Measurements from ENCODE around the gene TMEM9. TPM values are rescaled to one million over a fixed set of nuclear protein-coding genes. Genes with fewer than 3 reads are reported as not detected.

Gene TMEM9
- polyA plus RNA-seq, 4 donors = 153 to 159 (median 156) TPM

- no peak for DNase-seq (ENCODE audit: low read depth in 4 of 4, low spot score in 2 of 4)
Observed at GRCh38 chr1:201131398-201131797, 22.9 kb downstream of the TMEM9 start.

DNA sequence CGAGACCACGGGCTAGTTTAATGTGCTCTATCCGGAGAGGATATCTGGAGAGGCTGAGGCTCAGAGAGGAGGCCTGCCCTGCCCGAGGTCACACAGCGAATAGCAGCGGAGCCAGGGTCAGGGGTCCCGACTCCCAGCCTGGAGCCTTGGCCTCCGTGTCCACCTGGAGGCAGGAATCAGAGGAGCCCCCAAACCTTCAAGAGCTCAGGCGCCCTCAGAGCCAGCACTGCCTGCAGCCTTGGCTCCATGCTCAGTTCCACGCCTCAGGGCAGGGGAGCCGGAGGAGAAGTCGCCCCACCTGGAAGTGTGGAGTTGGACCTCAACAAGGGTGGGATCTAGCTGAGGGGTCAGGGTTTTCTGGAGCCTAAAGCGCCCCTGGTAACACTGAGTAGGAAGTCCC, 25.3 kb downstream of the TMEM9 start:
- DNase-seq (ENCODE audit: low read depth in 4 of 4, low spot score in 2 of 4) = no peak

DNA sequence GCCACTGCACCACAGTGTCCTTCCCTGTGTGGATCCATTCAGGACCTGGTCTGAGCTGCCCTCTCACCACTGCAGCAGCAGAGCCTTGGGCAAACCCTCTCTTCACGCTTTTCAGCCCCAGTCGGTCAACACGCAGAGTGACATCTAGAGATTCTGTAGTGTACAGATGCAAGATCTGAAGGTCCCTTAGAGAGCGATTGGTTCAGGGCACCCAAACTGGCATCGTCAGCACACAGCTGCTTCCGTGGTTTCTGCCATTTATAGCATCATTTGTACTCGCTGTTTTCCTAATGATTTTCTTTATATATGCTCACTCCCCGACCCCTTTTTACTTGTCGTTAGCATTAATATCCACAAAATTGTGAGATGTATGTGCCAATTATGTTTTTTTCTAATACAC, 25.8 kb downstream of the TMEM9 start:
- no peak for DNase-seq (ENCODE audit: low read depth in 4 of 4, low spot score in 2 of 4)

DNA sequence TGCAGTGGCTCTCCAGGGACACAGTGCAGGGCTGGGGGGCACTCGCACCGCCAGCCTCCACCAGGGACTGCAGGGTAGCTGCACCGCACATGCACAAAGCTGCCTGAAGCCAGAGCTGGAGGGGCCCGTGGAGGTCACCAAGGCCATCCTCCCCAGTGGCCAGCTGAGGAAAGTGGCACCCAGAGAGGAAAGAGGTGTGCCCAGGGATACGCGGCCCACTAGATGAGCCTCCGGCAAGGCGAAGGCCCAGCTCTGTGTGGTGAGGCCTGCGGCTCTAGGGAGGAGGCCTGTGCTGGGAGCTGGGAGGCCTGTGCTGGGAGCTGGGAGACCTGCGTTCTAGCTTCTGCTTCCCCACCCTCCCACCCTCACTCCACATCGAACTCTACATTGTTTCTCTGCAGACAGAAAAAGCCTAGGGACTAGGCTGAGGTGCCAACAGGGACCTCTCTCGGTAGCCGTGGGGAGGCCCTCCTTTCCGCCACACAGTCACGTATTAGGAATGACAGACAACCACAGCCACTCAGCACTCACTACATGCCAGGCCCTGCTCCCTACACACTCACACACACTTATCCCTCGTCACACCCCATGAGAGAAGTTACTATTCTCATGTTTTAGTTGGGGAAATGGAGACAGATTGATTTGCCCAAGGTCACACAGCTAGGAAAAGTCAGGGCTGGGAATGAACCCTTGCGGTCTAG, 26.4 kb downstream of the TMEM9 start:
- no peak for DNase-seq (ENCODE audit: low read depth in 4 of 4, low spot score in 2 of 4)

DNA sequence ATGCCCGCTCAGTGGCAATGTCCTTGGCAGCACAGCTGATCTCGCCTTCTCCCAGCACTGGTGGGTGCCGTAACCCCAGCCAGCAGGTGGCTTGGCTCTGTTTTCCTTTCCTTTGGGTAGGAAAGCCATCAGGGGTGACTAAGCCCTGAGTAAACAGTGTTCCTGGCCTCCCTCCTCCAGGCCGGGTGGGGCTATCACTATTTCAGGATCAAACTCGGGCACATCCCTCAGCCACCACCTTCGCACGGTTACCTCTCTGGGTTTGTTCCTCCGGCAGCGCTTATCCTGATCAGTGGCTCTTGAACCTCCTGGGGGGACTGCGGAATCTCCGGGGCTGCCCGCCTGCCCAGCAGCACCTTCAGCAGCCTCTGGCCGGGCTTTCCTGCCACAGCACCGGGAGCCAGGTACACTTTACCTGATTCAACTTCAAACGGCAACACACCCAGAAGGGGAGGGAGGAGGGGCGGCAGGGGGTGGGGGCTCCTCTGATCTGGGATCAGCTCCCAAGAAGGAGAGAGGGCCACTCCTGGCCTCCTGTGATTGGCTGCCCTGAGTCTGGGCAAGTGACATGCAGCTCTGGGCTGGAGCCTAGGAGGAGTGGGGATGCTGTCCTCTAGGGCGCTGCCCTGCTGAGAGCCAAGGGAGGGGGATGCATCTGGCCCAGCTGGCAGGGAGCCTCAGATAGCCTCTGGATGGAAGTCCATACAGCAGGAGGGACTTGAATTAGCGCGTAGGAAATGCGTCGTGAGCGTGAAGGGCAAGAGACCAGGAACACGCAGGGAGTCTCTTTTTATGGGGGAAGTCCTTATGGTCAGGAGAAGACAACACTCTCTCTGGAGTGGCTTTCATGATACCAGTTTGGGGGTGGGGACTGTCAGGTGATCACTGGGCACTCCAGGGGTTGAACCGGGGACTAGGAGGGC, 27.2 kb downstream of the TMEM9 start, which contains the start of gene ASCL5:
ASCL5 (minus strand) TSS at position 353 of the 923 bp plus-strand sequence. CDS start 11,812 bp downstream, outside the sequence.
- DNase-seq (ENCODE audit: low read depth in 4 of 4, low spot score in 2 of 4) = no peak

DNA sequence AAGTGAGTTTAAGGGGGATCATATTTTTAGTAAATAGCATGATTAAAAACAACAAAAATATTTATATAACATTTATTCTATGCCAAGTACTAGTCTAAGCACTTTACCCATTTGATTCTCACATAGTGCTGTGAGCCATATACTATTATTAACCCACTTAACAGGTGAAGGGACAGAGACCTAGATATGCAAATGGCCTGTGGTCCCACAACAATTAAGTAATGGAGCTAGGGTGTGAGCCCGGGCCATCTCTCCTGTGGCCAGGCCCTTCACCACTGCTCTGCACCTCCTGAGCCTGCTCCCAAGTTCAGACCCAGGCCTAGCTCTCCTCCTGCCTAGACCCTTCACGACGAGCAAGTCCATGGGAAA, 27.8 kb downstream of the TMEM9 start:
- DNase-seq (ENCODE audit: low read depth in 4 of 4, low spot score in 2 of 4) = no peak

DNA sequence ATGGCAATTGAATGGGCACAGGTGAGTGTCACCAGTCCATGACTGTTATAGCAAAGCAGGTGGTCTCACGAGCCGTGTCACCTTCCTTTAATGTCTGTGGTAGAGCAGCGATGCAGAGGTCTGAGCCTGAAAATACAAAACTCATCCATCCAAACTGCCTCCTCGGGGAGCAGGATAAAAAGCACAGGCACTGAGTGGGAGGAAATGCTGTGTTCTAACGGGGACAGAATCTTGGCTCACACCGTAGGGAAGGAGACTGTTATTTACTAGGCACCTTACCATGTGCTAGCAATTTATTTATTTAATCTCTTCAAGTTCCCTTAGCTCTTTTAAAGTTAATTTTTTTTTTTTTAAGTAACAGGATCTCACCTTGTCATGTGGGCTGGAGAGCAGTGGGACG, 28.5 kb downstream of the TMEM9 start:
- no peak for DNase-seq (ENCODE audit: low read depth in 4 of 4, low spot score in 2 of 4)

DNA sequence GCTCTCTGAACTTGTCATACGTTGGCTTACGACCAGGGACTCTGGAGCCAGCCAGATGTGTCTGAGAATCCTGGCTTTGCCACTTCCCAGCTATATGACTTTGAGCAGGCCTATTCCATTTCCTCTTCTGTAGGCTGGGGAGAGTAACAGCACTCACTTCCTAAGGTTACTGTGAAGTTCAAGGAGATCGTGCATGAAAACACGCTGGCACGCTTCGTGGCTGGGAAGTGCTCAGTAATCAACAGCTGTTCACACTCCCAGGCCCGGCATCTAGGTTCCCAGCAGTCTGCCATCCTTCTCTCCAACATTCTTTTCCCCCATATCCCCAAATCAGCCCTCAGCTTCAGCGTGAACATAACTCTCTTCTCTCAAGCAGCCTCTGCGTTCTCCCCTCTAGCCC, 29.3 kb downstream of the TMEM9 start:
- DNase-seq (ENCODE audit: low read depth in 4 of 4, low spot score in 2 of 4) = no peak

DNA sequence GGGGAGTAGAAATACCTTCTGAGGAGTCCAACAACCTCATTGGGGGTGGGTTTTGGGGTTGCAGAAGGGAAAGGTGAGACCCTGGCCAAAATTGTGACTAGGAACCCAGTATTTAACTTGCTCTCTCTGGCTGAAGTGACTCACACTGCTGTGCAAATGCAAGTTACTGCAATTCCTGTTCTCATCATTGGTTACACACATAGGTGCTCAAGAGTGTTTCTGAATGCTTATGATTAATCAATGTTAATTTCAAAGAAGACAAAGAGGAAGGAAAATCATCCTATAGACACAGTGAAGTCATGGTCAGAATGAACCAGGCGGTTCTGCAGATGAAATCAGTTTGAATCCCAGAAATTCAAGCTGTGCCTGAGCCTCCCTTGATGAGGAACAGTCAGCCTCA, 30.4 kb downstream of the TMEM9 start:
- no peak for DNase-seq (ENCODE audit: low read depth in 4 of 4, low spot score in 2 of 4)

GRCh38 chr1:201122321-201122957, 31.8 kb downstream of the TMEM9 start:
- DNase-seq (ENCODE audit: low read depth in 4 of 4, low spot score in 2 of 4) = no peak

- DNase-seq (ENCODE audit: low read depth in 4 of 4, low spot score in 2 of 4) = no peak
Observed at GRCh38 chr1:201119206-201120197, 34.8 kb downstream of the TMEM9 start.

DNA sequence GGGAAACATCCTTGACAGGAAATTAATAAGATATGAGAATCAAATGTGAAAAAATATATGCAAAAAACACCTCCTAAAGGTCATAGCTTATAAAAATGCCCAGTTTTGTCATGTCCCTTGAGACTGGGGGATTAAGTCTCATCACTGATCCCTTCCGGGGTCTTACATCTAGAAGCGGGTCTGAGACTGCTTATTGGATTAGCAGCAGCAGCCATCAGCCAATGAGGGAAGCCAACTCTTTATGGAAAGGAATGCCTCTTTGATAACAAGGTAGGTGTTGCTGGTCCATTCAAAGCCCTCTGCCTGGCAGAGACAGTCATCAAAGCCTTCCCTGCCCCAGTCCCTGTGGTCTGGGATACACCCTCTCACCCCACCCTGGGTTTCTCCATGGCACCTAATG, 38.2 kb downstream of the TMEM9 start:
- no peak for DNase-seq (ENCODE audit: low read depth in 4 of 4, low spot score in 2 of 4)

DNA sequence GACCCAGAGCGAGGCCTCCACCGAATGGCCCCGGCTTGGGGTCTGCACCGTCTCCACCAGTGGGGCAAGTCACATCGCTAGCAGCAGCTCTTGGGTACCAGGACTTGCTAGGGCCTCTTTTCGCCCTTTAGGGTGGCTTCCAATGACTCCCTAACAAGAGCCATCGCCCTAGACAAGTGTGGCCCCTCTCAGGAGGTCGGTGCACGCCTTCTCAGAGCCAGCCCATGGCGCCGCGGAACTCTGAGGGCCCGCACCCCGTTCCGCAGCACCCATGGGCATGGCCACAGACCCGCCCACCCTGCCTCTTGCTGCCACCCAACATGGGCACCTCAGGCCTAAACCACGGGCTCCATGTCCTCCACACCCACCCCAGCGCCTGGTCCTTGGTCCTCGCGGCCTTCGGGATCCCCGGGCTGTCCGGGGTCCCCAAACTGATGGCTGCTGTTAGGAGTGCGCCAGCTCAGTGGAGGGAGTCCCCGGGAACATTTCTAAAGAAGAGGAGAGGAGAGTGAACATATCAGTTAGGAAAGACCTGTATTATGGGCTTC, 38.8 kb downstream of the TMEM9 start:
- DNase-seq (ENCODE audit: low read depth in 4 of 4, low spot score in 2 of 4) = no peak

- DNase-seq (ENCODE audit: low read depth in 4 of 4, low spot score in 2 of 4) = peak; percentile 75 to 91 (median 88)
Observed at GRCh38 chr1:201114245-201115131, 39.8 kb downstream of the TMEM9 start.

- DNase-seq (ENCODE audit: low read depth in 4 of 4, low spot score in 2 of 4) = no peak
Observed at GRCh38 chr1:201113451-201114244, 40.6 kb downstream of the TMEM9 start.

- DNase-seq (ENCODE audit: low read depth in 4 of 4, low spot score in 2 of 4) = no peak
Observed at GRCh38 chr1:201112926-201113325, 41.3 kb downstream of the TMEM9 start.

- DNase-seq (ENCODE audit: low read depth in 4 of 4, low spot score in 2 of 4) = no peak
Observed at GRCh38 chr1:201112173-201112731, 42.0 kb downstream of the TMEM9 start, which contains the start of gene CACNA1S. TSS of gene CACNA1S (minus strand) at chr1:201112426. CDS start at chr1:201112339, 87 bp downstream.

DNA sequence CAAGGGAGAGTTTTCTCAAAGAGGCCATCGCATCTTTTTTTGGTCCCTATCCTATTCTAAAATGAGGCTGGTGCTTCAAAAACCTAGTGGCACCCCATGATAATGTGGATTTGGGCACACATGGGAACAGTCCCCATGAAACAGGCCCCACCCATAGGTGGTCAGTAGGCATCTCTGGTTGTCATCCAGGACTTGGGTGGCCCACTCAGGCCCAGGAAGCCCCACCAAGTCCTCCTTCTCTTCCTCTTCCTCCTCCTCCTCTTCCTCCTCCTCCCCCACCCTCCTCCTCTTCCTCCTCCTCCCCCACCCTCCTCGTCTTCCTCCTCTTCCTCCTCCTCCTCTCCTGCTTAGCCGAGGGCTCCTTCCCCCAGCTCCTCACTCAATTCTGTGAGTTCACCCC, 42.6 kb downstream of the TMEM9 start:
- DNase-seq (ENCODE audit: low read depth in 4 of 4, low spot score in 2 of 4) = no peak

All from left renal cortex interstitium (tissue), 4 donors.